Measurements from ENCODE around the gene CALML3.

Gene CALML3

GRCh38 chr10:5530412-5530806, 5.6 kb downstream of the CALML3 start:
- H3K4me1 ChIP-seq (ENCODE audit: control insufficient read depth, insufficient read depth, low read length): peaks cover 43% of the 10 kb centered on the region
- H3K27ac ChIP-seq (ENCODE audit: low read length): peak overlapping the region; percentile 60
- no peak overlapping the region for H3K4me3 ChIP-seq (ENCODE audit: low read length in 2 of 2)

GRCh38 chr10:5530846-5531557, 6.2 kb downstream of the CALML3 start:
- H3K4me3 ChIP-seq (ENCODE audit: low read length in 2 of 2): no peak overlapping the region
- H3K9me3 ChIP-seq (ENCODE audit: control insufficient read depth in 2 of 2, low read length in 2 of 2): no peaks in the 10 kb centered on the region
- peaks cover 41% of the 10 kb centered on the region for H3K4me1 ChIP-seq (ENCODE audit: control insufficient read depth, insufficient read depth, low read length)
- no peaks in the 10 kb centered on the region for H3K27me3 ChIP-seq (ENCODE audit: control insufficient read depth in 1 of 2, insufficient read depth in 2 of 2, low read length in 2 of 2)
- H3K27ac ChIP-seq (ENCODE audit: low read length): no peak overlapping the region
- H3K36me3 ChIP-seq (ENCODE audit: control insufficient read depth in 2 of 2, insufficient read depth in 2 of 2, low read length in 2 of 2): no peaks in the 10 kb centered on the region
- H3K9ac ChIP-seq (ENCODE audit: low read length in 2 of 2): no peak overlapping the region

More at GRCh38 chr10:5530412-5530806, 5.6 kb downstream of the CALML3 start:
- no peak overlapping the region for H3K9ac ChIP-seq (ENCODE audit: low read length in 2 of 2)
- no peaks in the 10 kb centered on the region for H3K27me3 ChIP-seq (ENCODE audit: control insufficient read depth in 1 of 2, insufficient read depth in 2 of 2, low read length in 2 of 2)
- H3K36me3 ChIP-seq (ENCODE audit: control insufficient read depth in 2 of 2, insufficient read depth in 2 of 2, low read length in 2 of 2): no peaks in the 10 kb centered on the region
- H3K9me3 ChIP-seq (ENCODE audit: control insufficient read depth in 2 of 2, low read length in 2 of 2): no peaks in the 10 kb centered on the region

- H3K9ac ChIP-seq (ENCODE audit: low read length in 2 of 2): no peak overlapping the region
- H3K27me3 ChIP-seq (ENCODE audit: control insufficient read depth in 1 of 2, insufficient read depth in 2 of 2, low read length in 2 of 2): no peaks in the 10 kb centered on the region
- no peak overlapping the region for H3K4me3 ChIP-seq (ENCODE audit: low read length in 2 of 2)
- peaks cover 41% of the 10 kb centered on the region for H3K4me1 ChIP-seq (ENCODE audit: control insufficient read depth, insufficient read depth, low read length)
- no peaks in the 10 kb centered on the region for H3K9me3 ChIP-seq (ENCODE audit: control insufficient read depth in 2 of 2, low read length in 2 of 2)
- no peak overlapping the region for H3K27ac ChIP-seq (ENCODE audit: low read length)
- no peaks in the 10 kb centered on the region for H3K36me3 ChIP-seq (ENCODE audit: control insufficient read depth in 2 of 2, insufficient read depth in 2 of 2, low read length in 2 of 2)
These were observed 7.0 kb downstream of the CALML3 start for GRCh38 chr10:5531558-5532306.

- Histone ChIP-seq H3K27me3 (ENCODE audit: control insufficient read depth in 1 of 2, insufficient read depth in 2 of 2, low read length in 2 of 2) (no peaks in the 10 kb centered on the region), H3K36me3 (ENCODE audit: control insufficient read depth in 2 of 2, insufficient read depth in 2 of 2, low read length in 2 of 2) (no peaks in the 10 kb centered on the region), H3K4me3 (ENCODE audit: low read length in 2 of 2) (no peak overlapping the region), H3K27ac (ENCODE audit: low read length) (no peak overlapping the region), H3K9me3 (ENCODE audit: control insufficient read depth in 2 of 2, low read length in 2 of 2) (no peaks in the 10 kb centered on the region), H3K9ac (ENCODE audit: low read length in 2 of 2) (no peak overlapping the region), H3K4me1 (ENCODE audit: control insufficient read depth, insufficient read depth, low read length) (peaks cover 41% of the 10 kb centered on the region)
These were observed 7.5 kb downstream of the CALML3 start for GRCh38 chr10:5532307-5532605.

- no peak overlapping the region for H3K27ac ChIP-seq (ENCODE audit: low read length)
- no peaks in the 10 kb centered on the region for H3K36me3 ChIP-seq (ENCODE audit: control insufficient read depth in 2 of 2, insufficient read depth in 2 of 2, low read length in 2 of 2)
- H3K4me1 ChIP-seq (ENCODE audit: control insufficient read depth, insufficient read depth, low read length): peaks cover 41% of the 10 kb centered on the region
- H3K9me3 ChIP-seq (ENCODE audit: control insufficient read depth in 2 of 2, low read length in 2 of 2): no peaks in the 10 kb centered on the region
- no peaks in the 10 kb centered on the region for H3K27me3 ChIP-seq (ENCODE audit: control insufficient read depth in 1 of 2, insufficient read depth in 2 of 2, low read length in 2 of 2)
- H3K4me3 ChIP-seq (ENCODE audit: low read length in 2 of 2): no peak overlapping the region
- no peak overlapping the region for H3K9ac ChIP-seq (ENCODE audit: low read length in 2 of 2)
These were observed 7.9 kb downstream of the CALML3 start for GRCh38 chr10:5532618-5533097.

GRCh38 chr10:5533098-5533731, 8.5 kb downstream of the CALML3 start:
- Histone ChIP-seq H3K4me1 (ENCODE audit: control insufficient read depth, insufficient read depth, low read length) (peaks cover 37% of the 10 kb centered on the region), H3K27me3 (ENCODE audit: control insufficient read depth in 1 of 2, insufficient read depth in 2 of 2, low read length in 2 of 2) (no peaks in the 10 kb centered on the region), H3K36me3 (ENCODE audit: control insufficient read depth in 2 of 2, insufficient read depth in 2 of 2, low read length in 2 of 2) (no peaks in the 10 kb centered on the region), H3K4me3 (ENCODE audit: low read length in 2 of 2) (no peak overlapping the region), H3K27ac (ENCODE audit: low read length) (no peak overlapping the region), H3K9ac (ENCODE audit: low read length in 2 of 2) (no peak overlapping the region), H3K9me3 (ENCODE audit: control insufficient read depth in 2 of 2, low read length in 2 of 2) (no peaks in the 10 kb centered on the region)

GRCh38 chr10:5534051-5534821, 9.5 kb downstream of the CALML3 start:
- no peaks in the 10 kb centered on the region for H3K36me3 ChIP-seq (ENCODE audit: control insufficient read depth in 2 of 2, insufficient read depth in 2 of 2, low read length in 2 of 2)
- H3K4me3 ChIP-seq (ENCODE audit: low read length in 2 of 2): no peak overlapping the region
- H3K4me1 ChIP-seq (ENCODE audit: control insufficient read depth, insufficient read depth, low read length): peaks cover 33% of the 10 kb centered on the region
- H3K27ac ChIP-seq (ENCODE audit: low read length): no peak overlapping the region
- H3K27me3 ChIP-seq (ENCODE audit: control insufficient read depth in 1 of 2, insufficient read depth in 2 of 2, low read length in 2 of 2): no peaks in the 10 kb centered on the region
- H3K9me3 ChIP-seq (ENCODE audit: control insufficient read depth in 2 of 2, low read length in 2 of 2): no peaks in the 10 kb centered on the region
- H3K9ac ChIP-seq (ENCODE audit: low read length in 2 of 2): no peak overlapping the region

- Histone ChIP-seq H3K27ac (ENCODE audit: low read length) (no peak overlapping the region), H3K36me3 (ENCODE audit: control insufficient read depth in 2 of 2, insufficient read depth in 2 of 2, low read length in 2 of 2) (no peaks in the 10 kb centered on the region), H3K9me3 (ENCODE audit: control insufficient read depth in 2 of 2, low read length in 2 of 2) (no peaks in the 10 kb centered on the region), H3K9ac (ENCODE audit: low read length in 2 of 2) (no peak overlapping the region), H3K27me3 (ENCODE audit: control insufficient read depth in 1 of 2, insufficient read depth in 2 of 2, low read length in 2 of 2) (no peaks in the 10 kb centered on the region), H3K4me3 (ENCODE audit: low read length in 2 of 2) (no peak overlapping the region), H3K4me1 (ENCODE audit: control insufficient read depth, insufficient read depth, low read length) (peaks cover 29% of the 10 kb centered on the region)
These were observed 10.4 kb downstream of the CALML3 start for GRCh38 chr10:5534880-5535856.

GRCh38 chr10:5536486-5537081, 11.8 kb downstream of the CALML3 start:
- Histone ChIP-seq H3K9ac (ENCODE audit: low read length in 2 of 2) (no peak overlapping the region), H3K4me3 (ENCODE audit: low read length in 2 of 2) (no peak overlapping the region), H3K9me3 (ENCODE audit: control insufficient read depth in 2 of 2, low read length in 2 of 2) (no peaks in the 10 kb centered on the region), H3K27ac (ENCODE audit: low read length) (no peak overlapping the region), H3K27me3 (ENCODE audit: control insufficient read depth in 1 of 2, insufficient read depth in 2 of 2, low read length in 2 of 2) (no peaks in the 10 kb centered on the region), H3K36me3 (ENCODE audit: control insufficient read depth in 2 of 2, insufficient read depth in 2 of 2, low read length in 2 of 2) (no peaks in the 10 kb centered on the region), H3K4me1 (ENCODE audit: control insufficient read depth, insufficient read depth, low read length) (peaks cover 16% of the 10 kb centered on the region)
